ENCODE data around the gene MRPS18A. TPM values are rescaled to one million over a fixed set of nuclear protein-coding genes. Genes with fewer than 3 reads are reported as not detected.

The MRPS18A gene
- total and polyA plus RNA-seq, 9 of the 15 experiments (the other 6 are each of a cell fraction or from before 2014, with no cell fraction given): 87.5 to 243 (median 125) TPM

- 0 out of 4 replicates have a peak, but pooled peaks of 1 of the 2 experiments have one; percentile 29 for TF ChIP-seq ARNT (IDR thresholded peaks at IDR 0.05)
- TF ChIP-seq ILF3 (IDR thresholded peaks at IDR 0.05; ENCODE audit: borderline replicate concordance): no peak
- peak; percentile 75 for TF ChIP-seq DPF2 (IDR thresholded peaks at IDR 0.05)
- TF ChIP-seq NRF1 (conservative IDR thresholded peaks at IDR 0.05 in 1 of 2, IDR thresholded peaks at IDR 0.05 in 1 of 2): 0 out of 4 replicates have a peak, but pooled peaks of 1 of the 2 experiments have one; percentile 29
- 0 out of 2 replicates have a peak, but pooled peaks have one; percentile 37 for TF ChIP-seq ZNF766 (CRISPR knock-in tag; conservative IDR thresholded peaks at IDR 0.05)
- TF ChIP-seq ZNF589 (CRISPR knock-in tag; IDR thresholded peaks at IDR 0.05; ENCODE audit: low read depth): peak; percentile 79
- no peak for TF ChIP-seq SNAPC5 (CRISPR knock-in tag; IDR thresholded peaks at IDR 0.05)
- 0 out of 2 replicates have a peak, but pooled peaks have one; percentile 11 for TF ChIP-seq NFIC (IDR thresholded peaks at IDR 0.05)
- TF ChIP-seq TBL1XR1 (IDR thresholded peaks at IDR 0.05; ENCODE audit: low read length in 2 of 2): peak in 1 of 2 experiments; percentile 53; a peak in 1 of 4 replicates
- TF ChIP-seq CBFA2T3 (IDR thresholded peaks at IDR 0.05): peak; percentile 76
- peak; percentile 93 for TF ChIP-seq ZNF175 (CRISPR knock-in tag; IDR thresholded peaks at IDR 0.05; ENCODE audit: low read depth)
- TF ChIP-seq ZBED1 (IDR thresholded peaks at IDR 0.05): 0 out of 2 replicates have a peak, but pooled peaks have one; percentile 66
- peak; percentile 85 for TF ChIP-seq ATF7 (IDR thresholded peaks at IDR 0.05)
- no peak for TF ChIP-seq SRSF9 (IDR thresholded peaks at IDR 0.05; ENCODE audit: borderline replicate concordance, low read depth, low read length)
- no peak for TF ChIP-seq PCBP2 (IDR thresholded peaks at IDR 0.05; ENCODE audit: low read depth, low read length, poor library complexity, severe bottlenecking)
- TF ChIP-seq ZHX1 (conservative IDR thresholded peaks at IDR 0.05; ENCODE audit: low read length): no peak
- TF ChIP-seq HDAC8 (tag; IDR thresholded peaks at IDR 0.05): 0 out of 2 replicates have a peak, but pooled peaks have one; percentile 50
- no peak for TF ChIP-seq ZBTB11 (CRISPR knock-in tag; IDR thresholded peaks at IDR 0.05)
- TF ChIP-seq CHCHD3 (CRISPR knock-in tag; IDR thresholded peaks at IDR 0.05): no peak
- TF ChIP-seq RCOR1 (IDR thresholded peaks at IDR 0.05; ENCODE audit: borderline replicate concordance in 1 of 2, low read depth in 2 of 2, low read length in 2 of 2): peak in 1 of 2 experiments; percentile 67; a peak in 1 of 4 replicates
- no peak; the same call in 1 of the 2 replicates for TF ChIP-seq FOXM1 (IDR thresholded peaks at IDR 0.05; ENCODE audit: low read depth)
- no peak for TF ChIP-seq FOXM1 (CRISPR knock-in tag; IDR thresholded peaks at IDR 0.05; ENCODE audit: low read depth)
These were observed 26.9 kb upstream of the MRPS18A start (continued) for GRCh38 chr6:43714311-43715055.
